Neuronal stem cell (in vitro differentiated cells): ENCODE data around the gene PTPRM.

Experiments
- DNase-seq: peaks from one replicate; pipeline ENCODE4 v3.0.0-alpha.2; 2013; ENCODE audit warnings: low spot score
- H2AFZ ChIP-seq: one replicate; pipeline ENCODE4 v1.6.1; 2013; ENCODE audit warnings: mild to moderate bottlenecking, low read length, inconsistent platforms
- H2AK5ac ChIP-seq: 2 replicates; pipeline ENCODE4 v1.6.1; 2013; ENCODE audit warnings: low read depth, mild to moderate bottlenecking, inconsistent platforms, low read length, moderate library complexity, mixed read lengths
- H2BK120ac ChIP-seq: 2 replicates; pipeline ENCODE4 v1.6.1; 2013; ENCODE audit warnings: low read depth, mild to moderate bottlenecking, inconsistent platforms, low read length, moderate library complexity, mixed read lengths
- H2BK12ac ChIP-seq: one replicate; pipeline ENCODE4 v1.6.1; 2013; ENCODE audit warnings: low read length, inconsistent platforms
- H2BK15ac ChIP-seq: 2 replicates; pipeline ENCODE4 v1.6.1; 2013; ENCODE audit warnings: mild to moderate bottlenecking, low read length, inconsistent platforms, mixed read lengths
- H2BK5ac ChIP-seq: one replicate; pipeline ENCODE4 v1.6.1; 2013; ENCODE audit warnings: inconsistent platforms, mild to moderate bottlenecking, low read length, moderate library complexity
- H3K14ac ChIP-seq: one replicate; pipeline ENCODE4 v1.6.1; 2013; ENCODE audit warnings: low read length, inconsistent platforms
- H3K18ac ChIP-seq: 2 replicates; pipeline ENCODE4 v1.6.1; 2013; ENCODE audit warnings: low read length, inconsistent platforms
- H3K23ac ChIP-seq: 2 replicates; pipeline ENCODE4 v1.6.1; 2013; ENCODE audit warnings: low read depth, mild to moderate bottlenecking, mixed read lengths, low read length, inconsistent platforms; ENCODE audit not compliant: poor library complexity
- H3K27ac ChIP-seq: replicated peaks from 3 replicates; pipeline ENCODE4 v1.5.1; 2013; ENCODE audit warnings: low read length, inconsistent platforms
- H3K27me3 ChIP-seq, 3 experiments: 2 replicates each; pipeline ENCODE4 v1.6.1; 2013; ENCODE audit warnings: low read length in 3 of 3, mild to moderate bottlenecking in 2 of 3, inconsistent platforms in 1 of 3, low read depth in 1 of 3, mixed read lengths in 1 of 3, moderate library complexity in 1 of 3; ENCODE audit not compliant: control insufficient read depth in 3 of 3, insufficient read depth in 3 of 3
- H3K36me3 ChIP-seq, 2 donors: replicated peaks in 1 of 2; 2 replicates each; pipeline ENCODE4 v1.6.1; 2013; ENCODE audit warnings: low read length in 2 of 2; ENCODE audit not compliant: control insufficient read depth in 2 of 2, insufficient read depth in 2 of 2
- H3K4ac ChIP-seq: 2 replicates; pipeline ENCODE4 v1.6.1; 2013; ENCODE audit warnings: inconsistent platforms, mild to moderate bottlenecking, low read length, moderate library complexity
- H3K4me1 ChIP-seq, 2 donors: 1 replicate in 1 of 2; 2 replicates in 1 of 2; pipeline ENCODE4 v1.6.1; 2013; ENCODE audit warnings: low read length in 2 of 2, low read depth in 1 of 2; ENCODE audit not compliant: control insufficient read depth in 2 of 2, insufficient read depth in 1 of 2
- H3K4me2 ChIP-seq: one replicate; pipeline ENCODE4 v1.6.1; 2013; ENCODE audit warnings: mild to moderate bottlenecking, low read length, inconsistent platforms; ENCODE audit not compliant: insufficient read depth, poor library complexity, severe bottlenecking
- H3K4me3 ChIP-seq, 2 donors: 2 replicates each; pipeline ENCODE4 v1.5.1; 2013; ENCODE audit warnings: low read length in 2 of 2, mild to moderate bottlenecking in 2 of 2, inconsistent platforms in 1 of 2, moderate library complexity in 1 of 2
- H3K79me1 ChIP-seq: one replicate; pipeline ENCODE4 v1.6.1; 2013; ENCODE audit warnings: low read depth, mild to moderate bottlenecking, inconsistent platforms, low read length, moderate library complexity
- H3K9ac ChIP-seq: one replicate; pipeline ENCODE4 v1.6.1; 2013; ENCODE audit warnings: mild to moderate bottlenecking, low read depth, low read length, inconsistent platforms; ENCODE audit not compliant: poor library complexity
- H3K9me3 ChIP-seq, 2 donors: replicated peaks in 1 of 2; 2 replicates each; pipeline versions ENCODE3 to v1.6.1; 2013; ENCODE audit warnings: low read length in 2 of 2, mild to moderate bottlenecking in 2 of 2, inconsistent platforms in 1 of 2, low read depth in 1 of 2, mixed read lengths in 1 of 2, moderate library complexity in 1 of 2; ENCODE audit not compliant: control insufficient read depth in 2 of 2, insufficient read depth in 1 of 2
- H4K8ac ChIP-seq: one replicate; pipeline ENCODE4 v1.6.1; 2013; ENCODE audit warnings: low read depth, mild to moderate bottlenecking, inconsistent platforms, low read length, moderate library complexity
- H4K91ac ChIP-seq: one replicate; pipeline ENCODE4 v1.6.1; 2013; ENCODE audit warnings: low read length, low read depth, mild to moderate bottlenecking, inconsistent platforms; ENCODE audit not compliant: poor library complexity
- WGBS, 2 donors: extraction: QIAGEN DNeasy Blood & Tissue Kit; methylation state at CpG; one replicate each; pipeline ENCODE4 v1.1.7; 2013; ENCODE audit warnings: missing lambda C conversion rate in 2 of 2, mixed read lengths in 1 of 2; ENCODE audit not compliant: insufficient read length in 2 of 2, insufficient replicate concordance in 1 of 2; ENCODE audit errors: extremely low coverage in 2 of 2; 5-methylcytosine and 5-hydroxymethylcytosine counted together

PTPRM gene

GRCh38 chr18:7894592-7894991 lies 327.5 kb downstream of the PTPRM start:
- no peak overlapping the region for H3K9ac ChIP-seq
- no peak overlapping the region for H3K14ac ChIP-seq
- DNase-seq, result no peak
- peaks cover 9 to 12% of the 10 kb centered on the region in 2 donors for H3K4me1 ChIP-seq
- no peak overlapping the region for H3K4me2 ChIP-seq
- H2BK15ac ChIP-seq, result no peak overlapping the region
- no peak overlapping the region for H2AK5ac ChIP-seq
- no peak overlapping the region for H4K91ac ChIP-seq
- H2BK120ac ChIP-seq, result no peak overlapping the region
- no peaks in the 10 kb centered on the region for H3K9me3 ChIP-seq
- H3K79me1 ChIP-seq, result no peaks in the 10 kb centered on the region
- no peak overlapping the region for H3K23ac ChIP-seq
- H4K8ac ChIP-seq, result no peak overlapping the region
- no peak overlapping the region for H3K27ac ChIP-seq
- no peak overlapping the region for H3K4ac ChIP-seq
- H2BK12ac ChIP-seq, result no peak overlapping the region
- no peak overlapping the region for H2AFZ ChIP-seq
- no peak overlapping the region for H2BK5ac ChIP-seq
- no peak overlapping the region for H3K18ac ChIP-seq
- H3K4me3 ChIP-seq, result no peak overlapping the region
- no CpG with 5 or more reads among the region's 1 CpG for WGBS, 2 donors
- no peaks in the 10 kb centered on the region for H3K27me3 ChIP-seq
- no peaks in the 10 kb centered on the region for H3K36me3 ChIP-seq

DNA sequence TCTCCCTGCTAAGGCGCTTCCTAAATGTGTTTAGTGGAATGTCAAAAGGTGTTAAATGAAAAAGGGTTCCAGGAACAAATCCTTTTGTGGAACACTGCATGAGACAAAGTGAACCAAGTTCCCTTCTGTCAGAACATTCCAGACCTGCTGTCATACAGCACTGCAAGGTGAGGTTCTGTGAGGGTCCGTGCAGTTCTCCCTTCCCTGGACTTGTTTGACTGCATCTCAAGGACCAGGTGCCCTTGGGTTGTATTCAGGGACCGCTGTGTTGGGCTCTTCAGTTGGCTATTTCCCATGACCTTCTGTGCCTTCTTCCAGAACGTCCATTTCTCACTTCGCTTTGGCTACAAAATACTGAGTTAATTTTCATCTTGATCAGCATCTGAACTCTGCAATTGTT lies 328.2 kb downstream of the PTPRM start:
- Histone ChIP-seq H3K79me1 (no peaks in the 10 kb centered on the region), H3K4me1 (peaks cover 9 to 12% of the 10 kb centered on the region in 2 donors), H2BK12ac (no peak overlapping the region), H3K18ac (no peak overlapping the region), H3K27ac (no peak overlapping the region), H3K36me3 (no peaks in the 10 kb centered on the region), H3K27me3 (no peaks in the 10 kb centered on the region), H3K4me3 (no peak overlapping the region), H2AFZ (no peak overlapping the region), H2BK5ac (no peak overlapping the region), H2BK15ac (no peak overlapping the region), H2AK5ac (no peak overlapping the region), H2BK120ac (no peak overlapping the region), H4K91ac (no peak overlapping the region), H3K4me2 (no peak overlapping the region), H3K14ac (no peak overlapping the region), H4K8ac (no peak overlapping the region), H3K9me3 (no peaks in the 10 kb centered on the region), H3K4ac (no peak overlapping the region), H3K23ac (no peak overlapping the region), H3K9ac (no peak overlapping the region)
- no peak for DNase-seq
- WGBS, 2 donors, result no CpG with 5 or more reads among the region's 5 CpGs

DNA sequence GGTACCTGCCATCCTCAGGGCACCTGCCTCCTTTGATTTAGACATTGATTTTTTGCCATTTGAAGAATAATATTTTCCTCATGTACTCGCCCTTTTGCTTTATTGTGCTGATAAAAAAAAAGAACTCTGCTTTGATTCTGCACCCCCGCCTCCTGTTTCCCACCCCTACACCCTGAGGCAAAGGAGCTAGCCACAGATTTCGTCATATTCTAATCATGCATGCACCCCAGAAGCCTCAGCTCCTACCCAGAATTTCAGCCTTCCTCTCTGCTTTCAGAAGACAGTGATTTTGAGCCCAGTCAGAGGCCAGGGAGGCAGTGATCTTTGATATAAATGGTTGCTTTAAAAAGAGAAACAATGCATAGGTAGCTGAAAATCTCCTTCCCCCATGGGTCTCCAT lies 329.0 kb downstream of the PTPRM start:
- no peak overlapping the region for H2AK5ac ChIP-seq
- no peak overlapping the region for H2AFZ ChIP-seq
- H3K4ac ChIP-seq, result no peak overlapping the region
- no peak overlapping the region for H4K8ac ChIP-seq
- H3K27me3 ChIP-seq, result no peaks in the 10 kb centered on the region
- DNase-seq, result no peak
- H3K4me3 ChIP-seq, result no peak overlapping the region
- no peak overlapping the region for H3K9ac ChIP-seq
- H3K27ac ChIP-seq, result no peak overlapping the region
- H2BK15ac ChIP-seq, result no peak overlapping the region
- no CpG with 5 or more reads among the region's 3 CpGs for WGBS, 2 donors
- no peaks in the 10 kb centered on the region for H3K79me1 ChIP-seq
- H3K23ac ChIP-seq, result no peak overlapping the region
- no peak overlapping the region for H4K91ac ChIP-seq
- H3K18ac ChIP-seq, result no peak overlapping the region
- H3K9me3 ChIP-seq, result no peaks in the 10 kb centered on the region
- no peaks in the 10 kb centered on the region for H3K36me3 ChIP-seq
- no peak overlapping the region for H3K4me2 ChIP-seq
- no peak overlapping the region for H3K14ac ChIP-seq
- H3K4me1 ChIP-seq, result peaks cover 9 to 12% of the 10 kb centered on the region in 2 donors
- H2BK120ac ChIP-seq, result no peak overlapping the region
- no peak overlapping the region for H2BK12ac ChIP-seq
- H2BK5ac ChIP-seq, result no peak overlapping the region

GRCh38 chr18:7896805-7897518 lies 329.8 kb downstream of the PTPRM start:
- H4K8ac ChIP-seq, result no peak overlapping the region
- WGBS, 2 donors, result no CpG with 5 or more reads among the region's 6 CpGs

More at GRCh38 chr18:7896805-7897518, 329.8 kb downstream of the PTPRM start:
- Histone ChIP-seq H3K14ac (no peak overlapping the region), H3K9ac (no peak overlapping the region), H3K4me2 (no peak overlapping the region), H2BK12ac (no peak overlapping the region), H3K27ac (no peak overlapping the region), H2AFZ (peak overlapping the region; percentile 60), H3K27me3 (no peaks in the 10 kb centered on the region), H3K4me1 (peaks cover 9 to 12% of the 10 kb centered on the region in 2 donors), H3K23ac (no peak overlapping the region), H3K4me3 (no peak overlapping the region), H2BK5ac (no peak overlapping the region), H3K4ac (no peak overlapping the region), H4K91ac (no peak overlapping the region), H3K9me3 (no peaks in the 10 kb centered on the region), H3K79me1 (no peaks in the 10 kb centered on the region), H2AK5ac (no peak overlapping the region), H2BK15ac (no peak overlapping the region), H2BK120ac (no peak overlapping the region), H3K36me3 (no peaks in the 10 kb centered on the region), H3K18ac (no peak overlapping the region)
- no peak for DNase-seq
